DMS153 treated with DMSO at 0.1 percent for 48 hours (cell line): ENCODE results near the gene COG2.
"Not testable (repeated sequence)": the region's sequence is repeated elsewhere in the genome, so short reads cannot be mapped to it uniquely, and the experiment has no call there.

Experiments
- DNase-seq: peaks from one replicate; lab custom pipeline; 2025; ENCODE audit not compliant: unreplicated experiment; lab: John Stamatoyannopoulos, UW

Gene COG2

DNA sequence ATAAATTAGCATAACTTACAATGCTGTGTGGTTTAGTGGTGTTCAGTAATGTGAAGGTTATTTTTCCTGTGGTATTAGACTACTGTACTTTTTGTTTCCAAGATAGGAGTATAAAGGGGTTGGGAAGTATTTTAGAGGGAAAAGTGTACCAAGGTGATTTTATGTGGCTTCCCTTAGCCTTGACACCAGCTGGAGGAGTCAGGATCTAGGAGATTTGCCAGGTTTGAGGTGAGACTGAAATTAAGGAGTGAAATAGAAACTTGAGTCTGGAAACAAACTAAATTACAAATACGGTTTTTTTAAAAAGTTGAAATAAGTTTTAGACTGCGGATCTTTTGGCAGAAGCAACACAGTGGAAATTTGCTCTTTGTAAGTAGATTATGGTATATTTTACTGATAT is 32.3 kb downstream of the COG2 start:
- no peak for DNase-seq

GRCh38 chr1:230677200-230677599 is 34.9 kb downstream of the COG2 start:
- DNase-seq: no peak

- DNase-seq: no peak
Observed at GRCh38 chr1:230679192-230679591, 36.9 kb downstream of the COG2 start.

GRCh38 chr1:230679825-230680224 is 37.5 kb downstream of the COG2 start:
- DNase-seq: no peak

- no peak for DNase-seq
Observed at GRCh38 chr1:230680300-230681025, 38.2 kb downstream of the COG2 start.

DNA sequence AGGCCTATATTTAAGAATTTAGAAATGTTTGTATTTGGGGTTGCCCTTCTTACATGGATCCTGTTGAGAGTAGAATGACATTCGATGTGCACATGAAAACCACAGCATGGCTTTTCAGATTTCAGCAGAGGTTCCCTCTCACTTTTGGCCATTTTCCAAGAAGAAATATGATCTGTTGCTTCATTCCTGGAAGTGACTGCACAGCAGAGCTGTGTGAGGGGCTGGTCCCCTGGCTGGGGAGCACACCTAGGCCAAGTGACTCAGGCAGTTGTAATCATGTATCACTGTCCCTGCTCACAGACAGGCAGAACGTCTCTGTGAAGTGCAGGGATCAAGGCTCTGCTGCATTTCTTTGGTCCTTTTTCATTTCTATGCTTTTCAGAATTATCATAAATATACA is 39.3 kb downstream of the COG2 start:
- DNase-seq: peak; percentile 92

DNA sequence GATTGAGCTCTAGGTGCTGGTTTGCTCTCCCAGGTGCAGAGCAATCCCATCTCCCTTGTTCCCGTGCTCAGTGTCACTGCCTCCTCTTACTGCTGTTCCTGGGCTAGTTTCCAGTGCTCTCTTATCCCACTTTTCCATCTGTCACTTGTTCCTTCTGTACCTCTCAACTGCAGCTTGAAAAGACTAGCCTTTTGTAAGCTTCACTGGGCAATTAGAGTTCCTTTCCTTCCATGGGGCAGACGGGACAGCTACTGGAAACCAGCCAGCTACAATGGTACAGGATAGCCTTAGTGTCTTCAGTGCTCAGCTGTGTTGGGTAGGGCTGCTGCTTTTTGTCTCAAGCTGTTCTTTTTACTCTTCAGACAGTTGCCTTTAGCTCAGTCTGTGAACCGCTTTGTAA is 40.0 kb downstream of the COG2 start:
- peak; percentile 27 for DNase-seq

DNA sequence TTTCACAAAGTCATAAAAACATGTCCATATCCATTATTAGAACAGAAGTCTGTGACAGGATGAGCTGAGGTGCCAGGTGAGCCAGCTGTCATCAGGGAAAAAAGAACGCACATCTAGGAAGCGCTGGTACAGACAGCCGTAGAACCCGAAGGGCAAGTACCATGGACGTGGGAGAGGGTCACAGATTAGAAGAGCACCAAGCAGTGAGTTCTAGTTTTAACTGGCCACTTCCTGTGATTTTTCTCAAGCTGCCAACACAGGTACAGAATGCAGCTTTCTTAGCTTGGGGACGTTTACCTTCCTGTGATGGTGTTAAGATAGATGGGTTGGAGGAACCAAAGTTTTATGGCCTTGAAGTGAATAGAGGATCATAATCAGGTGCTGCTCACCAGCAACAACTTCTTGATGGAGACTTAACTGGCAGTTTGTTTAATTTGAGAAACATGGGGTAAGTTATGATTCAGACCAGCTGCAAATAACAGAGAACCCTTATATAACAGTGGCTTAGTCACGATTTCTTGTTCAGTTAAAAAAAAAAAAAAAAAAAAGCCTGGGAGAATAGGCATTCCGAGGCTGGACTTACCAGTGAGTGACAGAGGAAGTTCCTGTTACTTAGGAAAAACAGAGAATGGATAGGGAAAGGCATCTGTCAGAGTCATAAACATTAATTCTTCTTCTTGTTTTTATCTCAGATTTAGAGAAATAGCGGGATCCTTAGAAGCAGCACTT is 40.8 kb downstream of the COG2 start:
- DNase-seq: no peak

GRCh38 chr1:230684146-230684545 is 41.9 kb downstream of the COG2 start:
- DNase-seq: no peak

DNA sequence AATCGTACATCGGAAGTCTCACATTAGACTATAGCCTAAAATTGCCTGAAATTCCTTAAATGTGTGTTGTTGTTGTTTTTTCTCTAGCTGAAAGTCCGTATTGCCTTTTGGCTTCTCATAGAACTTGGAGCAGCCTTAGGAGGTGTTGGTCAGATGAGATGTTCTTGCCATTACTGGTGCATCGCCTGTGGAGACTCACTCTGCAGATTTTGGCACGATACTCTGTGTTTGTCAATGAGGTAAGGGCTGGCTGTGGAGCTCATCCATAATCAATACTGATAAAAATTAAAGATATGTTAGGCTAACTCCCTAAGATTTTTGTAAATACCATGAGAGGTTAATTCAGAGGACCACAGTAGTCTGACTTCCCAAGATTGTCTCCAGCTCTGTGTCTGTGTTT is 42.7 kb downstream of the COG2 start:
- no peak for DNase-seq

DNA sequence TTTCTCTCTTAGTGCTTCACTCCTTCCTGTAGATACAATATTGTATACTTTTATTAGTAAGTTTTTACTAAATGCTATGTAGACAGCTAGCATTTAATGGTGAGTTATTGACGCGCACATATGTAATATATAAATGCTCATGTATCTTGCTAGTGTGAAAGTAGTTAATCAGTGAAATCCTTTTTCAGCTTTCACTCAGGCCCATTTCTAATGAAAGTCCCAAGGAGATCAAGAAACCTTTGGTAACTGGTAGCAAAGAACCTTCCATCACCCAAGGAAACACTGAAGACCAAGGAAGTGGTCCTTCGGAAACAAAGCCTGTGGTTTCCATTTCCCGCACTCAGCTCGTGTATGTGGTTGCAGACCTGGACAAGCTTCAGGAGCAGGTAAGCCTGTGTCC is 44.5 kb downstream of the COG2 start:
- DNase-seq: no peak

DNA sequence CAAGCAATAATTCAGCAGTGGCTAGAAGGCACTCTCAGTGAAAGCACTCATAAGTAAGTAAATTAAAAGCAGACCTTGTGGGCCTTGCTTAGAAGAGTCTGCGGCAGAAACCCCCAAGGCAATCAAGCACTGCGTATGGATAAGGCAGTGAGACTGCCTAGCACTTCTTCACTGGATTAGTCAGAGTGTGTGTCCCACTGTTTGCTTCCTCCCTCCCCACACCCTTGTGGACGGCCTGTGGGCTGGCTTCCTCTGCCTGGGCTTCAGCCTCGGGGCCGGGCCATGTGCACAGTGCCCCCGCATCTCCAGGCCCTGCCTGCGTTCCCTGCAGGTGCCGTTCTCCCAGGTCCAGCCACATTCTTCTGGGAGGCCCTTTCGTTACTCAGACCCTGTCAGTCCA is 47.8 kb downstream of the COG2 start:
- DNase-seq: no peak

GRCh38 chr1:230691615-230692014 is 49.3 kb downstream of the COG2 start:
- no peak for DNase-seq

- no peak for DNase-seq
Observed at GRCh38 chr1:230693221-230693620, 50.9 kb downstream of the COG2 start.

DNA sequence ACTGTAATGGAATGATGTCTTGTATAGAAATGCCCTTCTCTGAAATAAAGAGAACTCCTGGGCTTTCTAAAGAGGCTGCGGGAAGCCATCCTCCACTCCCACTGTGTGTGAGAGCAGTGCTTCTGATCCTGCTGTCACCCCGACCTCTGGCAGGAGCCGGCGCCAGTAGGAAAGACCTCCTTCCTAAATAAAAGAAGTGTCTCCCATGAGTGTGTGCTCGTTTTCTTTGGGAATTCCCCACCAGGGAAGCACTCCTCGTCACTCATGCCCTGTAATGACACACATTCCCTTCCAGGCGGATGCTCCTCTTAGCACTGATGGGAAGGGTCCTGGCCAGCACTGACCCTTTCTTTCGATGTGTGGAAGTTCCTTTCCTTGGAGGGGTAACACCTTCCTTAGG is 51.5 kb downstream of the COG2 start:
- no peak for DNase-seq

- no peak for DNase-seq
Observed at GRCh38 chr1:230694464-230694863, 52.2 kb downstream of the COG2 start.

- no peak for DNase-seq
Observed at GRCh38 chr1:230694991-230695390, 52.7 kb downstream of the COG2 start.

- no peak for DNase-seq
Observed at GRCh38 chr1:230696218-230696617, 53.9 kb downstream of the COG2 start.

GRCh38 chr1:230696722-230697437 is 54.6 kb downstream of the COG2 start:
- no peak for DNase-seq

DNA sequence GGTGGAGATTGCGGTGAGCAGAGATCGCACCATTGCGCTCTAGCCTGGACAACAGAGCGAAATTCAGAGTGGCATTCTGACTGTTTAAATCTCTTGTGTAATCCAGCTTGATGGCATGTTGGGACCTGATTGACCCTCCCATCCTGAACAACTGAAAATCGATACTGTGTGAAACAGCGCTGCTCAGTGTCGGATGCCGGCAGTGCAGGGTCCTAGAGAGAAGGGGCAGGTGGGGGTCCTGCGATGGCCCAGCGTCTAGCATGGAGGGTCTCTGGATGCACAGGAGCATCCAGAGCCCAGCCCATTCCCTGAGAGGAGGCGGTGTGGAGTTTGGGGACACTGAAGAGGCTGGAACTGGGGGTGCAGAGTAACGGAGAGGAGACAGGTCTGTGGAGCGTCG is 55.8 kb downstream of the COG2 start:
- no peak for DNase-seq

DNA sequence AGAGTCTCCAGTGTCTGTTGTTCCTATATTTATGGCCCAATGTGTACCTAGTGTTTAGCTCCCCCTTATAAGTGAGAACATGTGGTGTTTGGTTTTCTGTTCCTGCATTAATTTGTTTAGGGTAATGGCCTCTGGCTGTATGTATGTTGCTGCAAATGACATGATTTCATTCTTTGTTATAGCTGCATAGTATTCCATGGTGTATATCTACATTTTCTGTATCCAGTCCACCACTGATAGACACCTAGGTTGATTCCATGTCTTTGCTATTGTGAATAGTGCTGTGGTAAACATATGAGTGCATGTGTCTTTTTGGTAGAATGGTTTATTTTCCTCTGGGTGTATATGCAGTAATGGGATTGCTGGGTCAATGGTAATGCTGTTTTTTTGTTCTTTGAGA is 56.7 kb downstream of the COG2 start:
- not testable (repeated sequence) for DNase-seq

DNA sequence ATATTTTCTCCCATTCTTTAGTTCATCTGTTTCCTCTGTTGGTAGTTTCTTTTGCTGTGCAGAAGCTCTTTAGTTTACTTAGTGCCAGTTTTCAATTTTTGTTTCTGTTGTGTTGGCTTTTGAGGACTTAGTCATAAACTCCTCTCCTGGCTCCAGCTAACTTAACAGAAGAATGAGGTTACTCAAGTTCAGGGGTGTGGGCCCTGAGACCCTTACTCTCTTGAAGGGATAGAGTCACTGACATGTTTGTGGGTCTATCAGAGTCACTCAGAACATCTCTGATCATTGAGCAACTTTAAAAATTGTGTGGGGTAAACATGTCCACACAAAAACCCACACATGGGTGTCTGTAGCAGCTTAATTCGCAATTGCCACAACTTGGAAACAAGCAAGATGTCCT is 57.4 kb downstream of the COG2 start:
- DNase-seq: no peak
